CD14-positive monocyte (primary cell): ENCODE results near the gene ELOB. TPM values are rescaled to one million over a fixed set of nuclear protein-coding genes. Genes with fewer than 3 reads are reported as not detected.

Source experiments
- DNase-seq, 3 donors: peaks; one replicate each; pipeline ENCODE4 v3.0.0-alpha.2; 2011 to 2022
- H2AFZ ChIP-seq: 2 replicates; pipeline ENCODE4 v1.6.0; 2012; ENCODE audit warnings: mild to moderate bottlenecking, low read depth, low read length, inconsistent platforms; ENCODE audit not compliant: insufficient read depth, poor library complexity, severe bottlenecking
- H3K27ac ChIP-seq, 2 donors: 1 replicate in 1 of 2; 2 replicates in 1 of 2; pipeline ENCODE4 v1.5.1; 2012 to 2013; ENCODE audit warnings: low read length in 2 of 2, control low read depth in 1 of 2, inconsistent platforms in 1 of 2, low read depth in 1 of 2, mild to moderate bottlenecking in 1 of 2
- H3K27me3 ChIP-seq, 2 donors: one replicate each; pipeline versions ENCODE4 v1.6.0 to v1.6.1; 2011 to 2013; ENCODE audit warnings: low read length in 2 of 2; ENCODE audit not compliant: control insufficient read depth in 2 of 2, insufficient read depth in 2 of 2
- H3K36me3 ChIP-seq, 2 donors: replicated peaks in 1 of 2; 1 replicate in 1 of 2; 2 replicates in 1 of 2; pipeline versions ENCODE4 v1.5.1 to v1.6.1; 2012 to 2013; ENCODE audit warnings: low read length in 2 of 2, control low read depth in 1 of 2, inconsistent platforms in 1 of 2, mild to moderate bottlenecking in 1 of 2; ENCODE audit not compliant: insufficient read depth in 2 of 2, control insufficient read depth in 1 of 2
- H3K4me1 ChIP-seq, 2 donors: 1 replicate in 1 of 2; 2 replicates in 1 of 2; pipeline versions ENCODE4 v1.5.1 to v1.6.1; 2012 to 2013; ENCODE audit warnings: low read length in 2 of 2, control low read depth in 1 of 2, inconsistent platforms in 1 of 2, mild to moderate bottlenecking in 1 of 2, moderate library complexity in 1 of 2; ENCODE audit not compliant: insufficient read depth in 2 of 2, control insufficient read depth in 1 of 2
- H3K4me2 ChIP-seq: replicated peaks from 2 replicates; pipeline ENCODE3; 2012; ENCODE audit warnings: low read length, moderate library complexity, mild to moderate bottlenecking; ENCODE audit not compliant: poor library complexity, severe bottlenecking; ENCODE audit errors: extremely low read depth
- H3K4me3 ChIP-seq, 3 experiments: fragments of 200-600 bp in 1 of 3; sonication (generic) in 1 of 3; replicated peaks in 1 of 3; 1 replicate in 2 of 3; 2 replicates in 1 of 3; pipeline ENCODE4 v1.5.1; 2011 to 2013; ENCODE audit warnings: low read length in 3 of 3, mild to moderate bottlenecking in 3 of 3, control low read depth in 2 of 3, low read depth in 2 of 3, inconsistent platforms in 1 of 3, moderate library complexity in 1 of 3
- H3K79me2 ChIP-seq: 2 replicates; pipeline ENCODE4 v1.6.0; 2012; ENCODE audit warnings: mild to moderate bottlenecking, control low read depth, inconsistent platforms, low read length, moderate library complexity; ENCODE audit not compliant: insufficient read depth
- H3K9ac ChIP-seq: 2 replicates; pipeline ENCODE4 v1.6.0; 2017; ENCODE audit warnings: low read length, mild to moderate bottlenecking; ENCODE audit not compliant: insufficient read depth, poor library complexity, severe bottlenecking
- H3K9me3 ChIP-seq, 2 donors: replicated peaks in 1 of 2; 1 replicate in 1 of 2; 2 replicates in 1 of 2; pipeline versions ENCODE4 v1.5.1 to v1.6.1; 2012 to 2013; ENCODE audit warnings: low read length in 2 of 2, control low read depth in 1 of 2; ENCODE audit not compliant: control insufficient read depth in 1 of 2, insufficient read depth in 1 of 2
- H4K20me1 ChIP-seq: 2 replicates; pipeline ENCODE4 v1.6.0; 2012; ENCODE audit warnings: mild to moderate bottlenecking, low read length, control low read depth, moderate library complexity; ENCODE audit not compliant: insufficient read depth
- H3K27ac Mint-ChIP-seq, 7 donors: one replicate each; pipeline ENCODE4 v1.8.0; 2020; ENCODE audit warnings: mild to moderate bottlenecking in 7 of 7, mixed read lengths in 7 of 7, moderate library complexity in 6 of 7, inconsistent platforms in 2 of 7
- H3K27me3 Mint-ChIP-seq, 3 donors: one replicate each; pipeline ENCODE4 v1.8.0; 2021 to 2022; ENCODE audit warnings: low read depth in 3 of 3, mild to moderate bottlenecking in 3 of 3, mixed read lengths in 3 of 3, moderate library complexity in 3 of 3, inconsistent platforms in 1 of 3
- H3K36me3 Mint-ChIP-seq, 2 donors: one replicate each; pipeline ENCODE4 v1.8.0; 2020; ENCODE audit warnings: mixed read lengths in 2 of 2, inconsistent platforms in 1 of 2, mild to moderate bottlenecking in 1 of 2
- H3K4me1 Mint-ChIP-seq: one replicate; pipeline ENCODE4 v1.8.0; 2020; ENCODE audit warnings: mild to moderate bottlenecking, mixed read lengths
- H3K4me3 Mint-ChIP-seq, 2 donors: one replicate each; pipeline ENCODE4 v1.8.0; 2020; ENCODE audit warnings: mild to moderate bottlenecking in 2 of 2, mixed read lengths in 2 of 2, moderate library complexity in 1 of 2
- H3K9me3 Mint-ChIP-seq, 7 donors: one replicate each; pipeline ENCODE4 v1.8.0; 2020 to 2022; ENCODE audit warnings: mixed read lengths in 7 of 7, mild to moderate bottlenecking in 6 of 7, moderate library complexity in 6 of 7, inconsistent platforms in 2 of 7
- whole genome bisulfite sequencing: methylation state at CpG from one replicate; pipeline ENCODE4 v1.1.5; 2013; ENCODE audit warnings: missing lambda C conversion rate; ENCODE audit not compliant: insufficient coverage; 5-methylcytosine and 5-hydroxymethylcytosine counted together
- intact Hi-C, 2 donors: fragments of 100-400 bp; cut with micrococcal nuclease; formaldehyde crosslinking; loops; one replicate each; pipeline versions ENCODE4 v1.15.0 to v1.15.1; 2023
- polyA plus RNA-seq, 3 donors: library from polyadenylated mRNA; depleted of rRNA in 1 of 3; unstranded in 2 of 3; stranded (reverse) in 1 of 3; fragments of 300-500 nt in 2 of 3; fragments of >200 nt in 1 of 3; fragmentation: Illumina TruSeq in 2 of 3; gene quantifications; 1 replicate in 2 of 3; 2 replicates in 1 of 3; pipeline ENCODE4 v1.2.3, GENCODE V29; 2012 to 2021
- TF ChIP-seq, protein P1 (sequence below): fragments of 200-600 bp; IDR thresholded peaks from one replicate; pipeline ENCODE4 v1.8.0; 2022; ENCODE audit warnings: antibody characterized with exemption, mild to moderate bottlenecking

Gene ELOB
- polyA plus RNA-seq, 3 donors: 150 to 405 (median 363) TPM

DNA sequence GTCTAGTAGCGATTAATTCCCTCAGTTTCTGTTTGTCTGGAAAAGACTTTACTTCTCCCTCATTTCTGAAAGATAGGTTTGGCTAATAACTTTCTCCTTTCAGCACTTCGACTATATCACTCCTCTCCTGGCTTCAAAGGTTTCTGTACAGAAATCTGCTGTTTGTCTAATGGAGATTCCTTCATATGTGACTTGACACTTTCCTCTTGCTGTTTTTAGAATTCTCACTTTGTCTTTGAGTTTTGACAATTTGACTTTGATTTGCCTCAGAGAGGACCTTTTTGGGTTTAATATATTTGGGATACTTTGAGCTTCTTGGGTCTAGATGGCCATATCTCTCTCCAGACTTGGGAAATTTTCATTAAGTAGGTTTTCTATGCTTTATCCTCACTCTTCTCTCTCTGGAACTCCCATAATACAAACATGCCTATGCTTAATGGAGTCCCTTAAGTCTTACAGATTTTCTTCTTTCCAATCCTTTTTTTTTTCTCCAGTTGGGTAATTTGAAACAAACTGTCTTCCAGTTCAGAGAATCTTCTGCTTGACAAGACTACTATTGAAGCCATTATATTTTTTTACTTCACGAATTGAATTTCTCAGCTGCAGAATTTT, 32.2 kb upstream of the ELOB start:
- Mint-ChIP-seq H3K4me1 (peaks cover 3% of the 10 kb centered on the region), H3K9me3 (peaks cover 5 to 14% (median 6%) of the 10 kb centered on the region in 7 donors), H3K27me3 (peaks cover 12 to 27% (median 17%) of the 10 kb centered on the region in 3 donors), H3K36me3 (no peaks in the 10 kb centered on the region), H3K27ac (no peak overlapping the region), H3K4me3 (no peak overlapping the region)
- no peak overlapping the region for H3K4me3 ChIP-seq
- no peaks in the 10 kb centered on the region for H3K79me2 ChIP-seq
- WGBS: no CpG with 5 or more reads among the region's 3 CpGs
- intact Hi-C loops: no loop called here
- H2AFZ ChIP-seq: no peak overlapping the region
- H4K20me1 ChIP-seq: no peaks in the 10 kb centered on the region
- H3K4me2 ChIP-seq: no peak overlapping the region
- H3K9me3 ChIP-seq: peaks cover 4 to 10% of the 10 kb centered on the region in 2 donors
- H3K4me1 ChIP-seq: peaks cover 5 to 6% of the 10 kb centered on the region in 2 donors
- H3K27me3 ChIP-seq: peaks cover 0 to 5% of the 10 kb centered on the region in 2 donors
- TF ChIP-seq, protein P1, sequence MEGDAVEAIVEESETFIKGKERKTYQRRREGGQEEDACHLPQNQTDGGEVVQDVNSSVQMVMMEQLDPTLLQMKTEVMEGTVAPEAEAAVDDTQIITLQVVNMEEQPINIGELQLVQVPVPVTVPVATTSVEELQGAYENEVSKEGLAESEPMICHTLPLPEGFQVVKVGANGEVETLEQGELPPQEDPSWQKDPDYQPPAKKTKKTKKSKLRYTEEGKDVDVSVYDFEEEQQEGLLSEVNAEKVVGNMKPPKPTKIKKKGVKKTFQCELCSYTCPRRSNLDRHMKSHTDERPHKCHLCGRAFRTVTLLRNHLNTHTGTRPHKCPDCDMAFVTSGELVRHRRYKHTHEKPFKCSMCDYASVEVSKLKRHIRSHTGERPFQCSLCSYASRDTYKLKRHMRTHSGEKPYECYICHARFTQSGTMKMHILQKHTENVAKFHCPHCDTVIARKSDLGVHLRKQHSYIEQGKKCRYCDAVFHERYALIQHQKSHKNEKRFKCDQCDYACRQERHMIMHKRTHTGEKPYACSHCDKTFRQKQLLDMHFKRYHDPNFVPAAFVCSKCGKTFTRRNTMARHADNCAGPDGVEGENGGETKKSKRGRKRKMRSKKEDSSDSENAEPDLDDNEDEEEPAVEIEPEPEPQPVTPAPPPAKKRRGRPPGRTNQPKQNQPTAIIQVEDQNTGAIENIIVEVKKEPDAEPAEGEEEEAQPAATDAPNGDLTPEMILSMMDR: no peak
- H3K27ac ChIP-seq: no peak overlapping the region
- no peak overlapping the region for H3K9ac ChIP-seq
- no peaks in the 10 kb centered on the region for H3K36me3 ChIP-seq
- no peak for DNase-seq

DNA sequence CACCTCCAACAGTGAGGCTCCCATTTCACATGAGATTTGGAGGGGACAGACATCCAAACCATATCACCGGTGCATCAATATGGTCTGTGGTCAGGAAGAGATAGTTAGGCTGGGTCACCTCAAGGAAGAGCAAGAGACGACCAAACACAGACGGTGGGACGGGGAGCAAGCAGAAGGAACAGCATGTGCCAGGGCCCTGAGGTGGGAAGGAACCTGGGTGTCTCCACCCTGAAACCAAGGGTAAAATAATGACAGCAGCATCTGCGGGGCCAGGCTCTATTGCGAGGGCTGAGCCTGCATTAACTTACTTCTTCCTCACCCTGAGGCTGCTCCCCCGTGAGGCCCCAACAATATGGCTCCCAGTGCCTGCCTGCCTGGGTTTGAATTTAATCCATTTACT, 31.1 kb upstream of the ELOB start:
- H3K79me2 ChIP-seq: no peaks in the 10 kb centered on the region
- no peaks in the 10 kb centered on the region for H3K36me3 Mint-ChIP-seq
- DNase-seq: no peak
- H3K27me3 ChIP-seq: peaks cover 0 to 5% of the 10 kb centered on the region in 2 donors
- TF ChIP-seq, protein P1: no peak
- H3K4me1 Mint-ChIP-seq: no peaks in the 10 kb centered on the region
- no peak overlapping the region for H3K27ac ChIP-seq
- intact Hi-C loops: no loop called here
- no peaks in the 10 kb centered on the region for H3K36me3 ChIP-seq
- H3K4me3 Mint-ChIP-seq: no peak overlapping the region
- H3K4me2 ChIP-seq: no peak overlapping the region
- no peak overlapping the region for H3K9ac ChIP-seq
- no peaks in the 10 kb centered on the region for H3K4me1 ChIP-seq
- peaks cover 9 to 15% of the 10 kb centered on the region in 2 donors for H3K9me3 ChIP-seq
- H3K9me3 Mint-ChIP-seq: peaks cover 12 to 22% (median 15%) of the 10 kb centered on the region in 7 donors
- no peaks in the 10 kb centered on the region for H4K20me1 ChIP-seq
- 89% methylated on average over 5 of the region's 7 CpGs for WGBS
- H2AFZ ChIP-seq: no peak overlapping the region
- no peak overlapping the region for H3K27ac Mint-ChIP-seq
- H3K4me3 ChIP-seq: no peak overlapping the region
- peaks cover 15 to 35% (median 19%) of the 10 kb centered on the region in 3 donors for H3K27me3 Mint-ChIP-seq
